Esophagus muscularis mucosa (tissue), 4 donors: Measurements from ENCODE around the gene ENDOG. TPM values are rescaled to one million over a fixed set of nuclear protein-coding genes. Genes with fewer than 3 reads are reported as not detected.
"Not testable (repeated sequence)": the region's sequence is repeated elsewhere in the genome, so short reads cannot be mapped to it uniquely, and the experiment has no call there.

ENCODE experiments used
- DNase-seq: peaks from one replicate; pipeline ENCODE4 v3.0.0-alpha.2; 2017; ENCODE audit errors: extremely low spot score
- H3K27ac ChIP-seq, 4 donors: fragments of 200-600 bp; sonication (generic); replicated peaks in 1 of 4; 1 replicate in 3 of 4; 2 replicates in 1 of 4; pipeline ENCODE4 v1.5.1; 2016 to 2019; ENCODE audit warnings: mild to moderate bottlenecking in 1 of 4
- H3K27me3 ChIP-seq, 4 donors: fragments of 200-600 bp; sonication (generic); one replicate each; pipeline versions ENCODE4 v1.5.1 to v1.6.0; 2016 to 2019
- H3K36me3 ChIP-seq, 4 donors: fragments of 200-600 bp; sonication (generic); one replicate each; pipeline ENCODE4 v1.5.1; 2016 to 2019
- H3K4me1 ChIP-seq, 4 donors: fragments of 200-600 bp; sonication (generic); one replicate each; pipeline ENCODE4 v1.5.1; 2016 to 2019
- H3K4me3 ChIP-seq, 4 donors: fragments of 200-600 bp; sonication (generic); 1 replicate in 2 of 4; 2 replicates in 2 of 4; pipeline ENCODE4 v1.5.1; 2016 to 2019; ENCODE audit warnings: mild to moderate bottlenecking in 4 of 4, moderate library complexity in 1 of 4
- H3K9me3 ChIP-seq, 4 donors: fragments of 200-600 bp; sonication (generic); 1 replicate in 3 of 4; 2 replicates in 1 of 4; pipeline ENCODE4 v1.5.1; 2016 to 2019
- CTCF ChIP-seq, 3 experiments: fragments of 200-600 bp in 2 of 3; fragments of 450-650 bp in 1 of 3; sonication (generic) in 2 of 3; IDR thresholded peaks; one replicate each; pipeline ENCODE4 v1.5.1; 2017 to 2019; ENCODE audit warnings: antibody characterized with exemption in 3 of 3, mild to moderate bottlenecking in 2 of 3, moderate library complexity in 1 of 3
- EP300 ChIP-seq: sonication (generic); formaldehyde crosslinking; IDR thresholded peaks from one replicate; pipeline ENCODE4 v1.6.1; 2017; ENCODE audit warnings: antibody characterized with exemption
- POLR2A ChIP-seq: fragments of 450-650 bp; IDR thresholded peaks from one replicate; pipeline ENCODE4 v1.6.1; 2017; ENCODE audit warnings: antibody characterized with exemption, moderate library complexity, mild to moderate bottlenecking, low read depth
- POLR2AphosphoS5 ChIP-seq, 2 donors: sonication (generic); formaldehyde crosslinking; IDR thresholded peaks; one replicate each; pipeline ENCODE4 v1.6.1; 2017; ENCODE audit warnings: antibody characterized with exemption in 2 of 2
- WGBS: methylation state at CpG from one replicate; pipeline ENCODE4 v1.1.5; 2018; 5-methylcytosine and 5-hydroxymethylcytosine counted together
- intact Hi-C: fragments of 100-400 bp; cut with DNase I; formaldehyde crosslinking; loops from one replicate; pipeline ENCODE4 v1.15.1; 2023
- total RNA-seq, 4 donors: library from RNA; depleted of rRNA; stranded (reverse); fragments of >200 nt; gene quantifications; one replicate each; pipeline versions ENCODE4 v1.1.0 to v1.2.1, GENCODE V29; 2016

Gene ENDOG
- total RNA-seq, 4 donors from 2014 or later: 21.4 to 44.5 (median 37.5) TPM

DNA sequence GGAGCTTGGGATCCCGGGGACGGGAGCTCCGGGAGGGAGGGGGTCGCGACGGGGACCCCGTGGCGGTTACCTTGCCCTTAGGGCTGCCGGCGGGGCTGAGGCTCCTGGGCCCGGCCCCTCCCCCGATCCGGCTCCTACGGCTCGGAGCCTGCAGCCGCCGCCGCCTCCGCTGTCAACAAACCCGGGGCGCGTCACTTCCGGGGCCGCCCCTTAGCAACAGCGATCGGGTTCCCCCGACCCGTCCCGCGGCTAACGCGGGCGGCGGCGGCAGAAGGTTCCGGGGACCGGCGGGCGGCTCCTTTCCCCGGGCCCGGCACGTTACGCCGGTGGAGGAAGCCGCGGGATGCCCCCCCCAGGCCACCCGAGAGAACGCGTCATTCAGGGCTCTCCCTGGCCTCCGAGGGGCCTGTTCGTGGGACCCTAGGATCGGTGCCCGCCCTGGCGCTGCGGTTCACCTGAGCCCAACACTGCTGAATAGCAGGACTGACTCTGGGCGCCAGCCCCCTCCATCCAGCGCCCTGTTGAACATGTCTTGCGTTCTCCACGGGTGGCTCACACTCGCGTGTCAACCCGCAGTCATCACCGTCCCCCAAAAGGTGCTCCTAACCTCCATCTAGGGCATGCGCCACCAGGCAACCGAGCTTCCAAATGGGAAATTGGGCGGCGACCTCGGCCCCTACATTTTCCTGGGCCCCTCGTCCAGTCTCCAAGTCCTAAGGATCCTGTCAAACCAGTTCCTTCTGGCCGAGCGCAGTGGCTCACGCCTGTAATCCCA, 46.4 kb upstream of the ENDOG start, which contains the start of gene ZER1:
ZER1 (minus strand) TSS at position 183 of the 775 bp plus-strand sequence. CDS start 16,362 bp downstream, outside the sequence.
- Histone ChIP-seq H3K4me3 (peak within 1 kb of the TSS; percentile 76 to 98 (median 86)), H3K27me3 (no peaks in the 10 kb centered on the region), H3K9me3 (peaks cover 0 to 5% (median 0%) of the 10 kb centered on the region in 4 donors), H3K4me1 (peaks cover 27 to 41% (median 32%) of the 10 kb centered on the region in 4 donors), H3K27ac (peak within 1 kb of the TSS; percentile 89 to 94 (median 92)), H3K36me3 (peaks cover 0 to 10% (median 9%) of the 10 kb centered on the region in 4 donors)
- 2% methylated on average over 9 of the region's 72 CpGs for WGBS
- peak; percentile 98 for DNase-seq
- TF ChIP-seq POLR2A: peak; percentile 63
- TF ChIP-seq POLR2AphosphoS5 (IDR thresholded peaks at IDR 0.05): peak; percentile 89 to 95
- TF ChIP-seq CTCF (IDR thresholded peaks at IDR 0.05): peak in 1 of 3 experiments; percentile 22
- no peak for TF ChIP-seq EP300
- intact Hi-C loops: no loop called here

GRCh38 chr9:128773049-128773448, 45.3 kb upstream of the ENDOG start:
- intact Hi-C loops: no loop called here
- no peaks in the 10 kb centered on the region for H3K27me3 ChIP-seq
- TF ChIP-seq CTCF (IDR thresholded peaks at IDR 0.05) (no peak), POLR2AphosphoS5 (IDR thresholded peaks at IDR 0.05) (no peak), EP300 (no peak), POLR2A (no peak)
- peaks cover 0 to 1% (median under 1%) of the 10 kb centered on the region in 4 donors for H3K36me3 ChIP-seq
- no peak overlapping the region for H3K4me3 ChIP-seq
- peaks cover 0 to 5% (median 0%) of the 10 kb centered on the region in 4 donors for H3K9me3 ChIP-seq
- H3K4me1 ChIP-seq: peaks cover 27 to 37% (median 32%) of the 10 kb centered on the region in 4 donors
- 88% methylated on average over 5 of the region's 5 CpGs for WGBS
- H3K27ac ChIP-seq: no peak overlapping the region
- no peak for DNase-seq

DNA sequence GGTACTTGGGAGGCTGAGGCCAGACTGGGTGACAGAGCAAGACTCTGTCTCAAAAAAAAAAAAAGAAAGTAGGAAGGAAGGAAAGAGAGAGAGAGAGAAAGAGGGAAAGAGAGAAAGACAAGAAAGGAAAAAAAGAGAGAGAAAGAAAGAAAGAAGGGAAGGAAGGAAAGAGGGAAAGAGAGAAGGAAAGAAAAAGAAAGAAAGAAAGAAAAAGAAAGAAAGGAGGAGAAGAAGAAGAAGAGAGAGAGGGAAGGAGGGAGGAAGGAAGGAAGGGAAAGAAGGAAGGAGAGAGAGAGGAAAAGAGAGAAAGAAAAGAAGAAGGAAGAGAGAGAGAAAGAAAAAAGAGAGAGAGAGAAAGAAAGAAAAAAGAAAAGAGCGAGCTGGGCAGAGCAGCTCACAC, 43.5 kb upstream of the ENDOG start:
- no peak for TF ChIP-seq CTCF (IDR thresholded peaks at IDR 0.05)
- TF ChIP-seq POLR2A: no peak
- TF ChIP-seq POLR2AphosphoS5 (IDR thresholded peaks at IDR 0.05): no peak
- no peak for TF ChIP-seq EP300
- 96% methylated on average over 1 of the region's 1 CpG for WGBS
- intact Hi-C loops: no loop called here

DNA sequence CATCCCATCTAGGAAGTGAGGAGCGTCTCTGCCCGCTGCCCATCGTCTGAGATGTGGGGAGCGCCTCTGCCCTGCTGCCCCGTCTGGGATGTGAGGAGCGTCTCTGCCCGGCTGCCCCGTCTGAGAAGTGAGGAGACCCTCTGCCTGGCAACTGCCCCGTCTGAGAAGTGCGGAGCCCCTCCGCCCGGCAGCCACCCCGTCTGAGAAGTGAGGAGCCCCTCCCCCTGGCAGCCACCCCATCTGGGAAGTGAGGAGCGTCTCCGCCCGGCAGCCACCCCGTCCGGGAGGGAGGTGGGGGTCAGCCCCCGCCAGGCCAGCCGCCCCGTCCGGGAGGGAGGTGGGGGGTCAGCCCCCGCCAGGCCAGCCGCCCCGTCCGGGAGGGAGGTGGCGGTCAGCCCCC, 38.2 kb upstream of the ENDOG start:
- H3K4me3 ChIP-seq, intact Hi-C loops: not testable (repeated sequence)
- 94% methylated on average over 5 of the region's 27 CpGs for WGBS

More for the DNA sequence above, 43.5 kb upstream of the ENDOG start:
- DNase-seq: no peak
- no peaks in the 10 kb centered on the region for H3K27me3 ChIP-seq
- no peaks in the 10 kb centered on the region for H3K36me3 ChIP-seq
- H3K27ac ChIP-seq: no peak overlapping the region
- H3K4me3 ChIP-seq: no peak overlapping the region
- peaks cover 0 to 5% (median 0%) of the 10 kb centered on the region in 4 donors for H3K9me3 ChIP-seq
- peaks cover 16 to 21% (median 21%) of the 10 kb centered on the region in 4 donors for H3K4me1 ChIP-seq

DNA sequence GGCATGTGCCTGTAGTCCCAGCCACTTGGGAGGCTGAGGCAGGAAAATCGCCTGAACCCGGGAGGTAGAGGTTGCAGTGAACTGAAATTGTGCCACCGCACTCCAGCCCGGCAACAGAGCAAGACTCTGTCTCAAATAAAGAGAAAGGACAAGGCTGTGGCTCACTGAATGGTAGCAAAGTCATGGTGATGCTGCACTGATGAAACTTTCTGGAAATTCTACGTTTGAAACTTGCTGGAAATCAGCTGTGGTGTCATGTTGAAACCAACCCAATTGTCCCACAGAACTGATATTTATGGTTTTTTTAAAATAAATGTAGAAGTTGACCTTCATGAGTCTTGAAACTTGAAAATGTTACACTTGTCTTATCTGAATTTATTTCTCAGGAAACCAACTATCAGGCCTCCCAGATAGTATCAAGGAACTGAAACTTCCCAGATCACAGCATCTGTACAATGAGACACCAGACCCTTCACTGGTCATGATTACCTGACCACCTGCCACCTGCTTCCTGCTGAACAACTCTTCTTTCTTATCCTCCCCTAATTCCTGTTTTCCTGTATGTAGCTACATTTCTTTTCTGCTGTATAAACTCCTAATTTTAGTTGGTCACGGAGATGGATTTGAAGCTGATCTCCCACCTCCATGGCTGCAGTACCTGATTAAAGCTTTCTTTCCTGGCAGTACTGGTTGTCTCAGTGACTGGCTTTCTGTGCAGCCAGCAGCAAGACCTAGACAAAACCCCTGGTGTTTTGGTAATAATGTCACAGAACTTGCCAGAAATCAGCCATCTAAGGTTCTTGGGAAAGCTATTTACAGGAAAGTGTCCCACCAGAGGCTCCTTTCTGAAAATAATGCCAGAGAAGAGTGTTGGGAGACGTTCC, 36.9 kb upstream of the ENDOG start:
- Histone ChIP-seq H3K9me3 (no peaks in the 10 kb centered on the region), H3K4me1 (peaks cover 2 to 16% (median 13%) of the 10 kb centered on the region in 4 donors), H3K4me3 (no peak overlapping the region), H3K36me3 (no peaks in the 10 kb centered on the region), H3K27me3 (no peaks in the 10 kb centered on the region), H3K27ac (no peak overlapping the region)
- DNase-seq: no peak
- intact Hi-C loops: no loop called here
- WGBS: 77% methylated on average over 7 of the region's 7 CpGs
- TF ChIP-seq CTCF (IDR thresholded peaks at IDR 0.05) (no peak), POLR2A (no peak), POLR2AphosphoS5 (IDR thresholded peaks at IDR 0.05) (no peak), EP300 (no peak)

More for the DNA sequence above, 38.2 kb upstream of the ENDOG start:
- not testable (repeated sequence) for H3K27me3 ChIP-seq, H3K9me3 ChIP-seq, H3K27ac ChIP-seq, DNase-seq, H3K36me3 ChIP-seq
- H3K4me1 ChIP-seq: peaks cover 0 to 13% (median 11%) of the 10 kb centered on the region in 4 donors
